ENCODE measurements around the gene LBHD2. TPM values are rescaled to one million over a fixed set of nuclear protein-coding genes. Genes with fewer than 3 reads are reported as not detected.

LBHD2 gene
- total and polyA plus RNA-seq, 9 donors: 0.09 TPM; not detected in 8

DNA sequence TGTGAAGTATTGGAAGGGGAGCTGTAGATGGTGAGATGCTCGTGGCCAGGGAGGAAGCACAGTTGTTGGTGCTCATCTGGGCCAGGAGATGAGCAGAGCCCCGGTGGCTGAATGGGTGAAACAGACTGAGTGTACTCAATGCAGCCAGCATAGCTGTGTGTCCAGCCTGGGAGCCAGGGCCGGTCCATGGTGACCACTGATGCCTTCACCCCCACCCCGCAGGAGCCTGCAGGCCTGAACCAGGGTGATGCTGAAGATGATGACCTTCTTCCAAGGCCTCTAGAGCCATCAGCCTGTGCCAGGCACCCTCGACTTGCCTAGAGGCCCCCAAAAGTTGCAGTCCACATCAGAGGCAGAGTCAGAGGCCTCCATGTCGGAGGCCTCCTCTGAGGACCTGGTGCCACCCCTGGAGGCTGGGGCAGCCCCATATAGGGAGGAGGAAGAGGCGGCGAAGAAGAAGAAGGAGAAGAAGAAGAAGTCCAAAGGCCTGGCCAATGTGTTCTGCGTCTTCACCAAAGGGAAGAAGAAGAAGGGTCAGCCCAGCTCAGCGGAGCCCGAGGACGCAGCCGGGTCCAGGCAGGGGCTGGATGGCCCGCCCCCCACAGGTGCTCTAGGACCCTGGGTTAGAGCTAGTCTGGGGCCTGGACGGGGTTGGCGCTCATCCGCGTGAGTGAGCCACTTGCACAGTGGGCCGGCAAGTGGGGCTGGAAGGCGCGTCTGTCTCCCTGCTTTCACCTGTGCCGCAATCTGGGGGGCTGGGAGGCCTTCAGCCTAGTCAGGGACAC, 42.3 kb downstream of the LBHD2 start:
- Histone ChIP-seq H3K36me3 (ENCODE audit: control insufficient read depth, insufficient read depth, low read length) (peaks cover 36% of the 10 kb centered on the region), H3K4me3 (ENCODE audit: low read length) (peak overlapping the region; percentile 19), H3K27me3 (ENCODE audit: control insufficient read depth, insufficient read depth, low read length) (peaks cover 34% of the 10 kb centered on the region), H3K9me3 (replicated peaks; ENCODE audit: control insufficient read depth, low read depth, low read length) (no peaks in the 10 kb centered on the region), H3K27ac (ENCODE audit: low read length) (no peak overlapping the region), H3K4me1 (ENCODE audit: control insufficient read depth, insufficient read depth, low read length) (peaks cover 88% of the 10 kb centered on the region)
- WGBS (ENCODE audit: insufficient coverage): 52% methylated on average over 22 of the region's 22 CpGs
- no peak for DNase-seq

DNA sequence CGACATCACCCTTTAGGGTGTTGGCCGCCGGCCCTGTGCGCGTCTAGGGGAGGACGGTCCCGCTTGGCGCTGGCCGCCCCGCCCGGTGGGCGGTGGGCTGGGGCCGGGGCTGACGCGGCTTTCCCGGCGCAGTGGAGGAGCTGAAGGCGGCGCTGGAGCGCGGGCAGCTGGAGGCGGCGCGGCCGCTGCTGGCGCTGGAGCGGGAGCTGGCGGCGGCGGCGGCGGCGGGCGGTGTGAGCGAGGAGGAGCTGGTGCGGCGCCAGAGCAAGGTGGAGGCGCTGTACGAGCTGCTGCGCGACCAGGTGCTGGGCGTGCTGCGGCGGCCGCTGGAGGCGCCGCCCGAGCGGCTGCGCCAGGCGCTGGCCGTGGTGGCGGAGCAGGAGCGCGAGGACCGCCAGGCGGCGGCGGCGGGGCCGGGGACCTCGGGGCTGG, 42.9 kb downstream of the LBHD2 start:
- Histone ChIP-seq H3K27ac (ENCODE audit: low read length) (no peak overlapping the region), H3K4me3 (ENCODE audit: low read length) (peak overlapping the region; percentile 19), H3K9me3 (replicated peaks; ENCODE audit: control insufficient read depth, low read depth, low read length) (no peaks in the 10 kb centered on the region), H3K4me1 (ENCODE audit: control insufficient read depth, insufficient read depth, low read length) (peaks cover 86% of the 10 kb centered on the region), H3K36me3 (ENCODE audit: control insufficient read depth, insufficient read depth, low read length) (peaks cover 42% of the 10 kb centered on the region), H3K27me3 (ENCODE audit: control insufficient read depth, insufficient read depth, low read length) (peaks cover 34% of the 10 kb centered on the region)
- DNase-seq: peak; percentile 66
- 10% methylated on average over 62 of the region's 62 CpGs for WGBS (ENCODE audit: insufficient coverage)

DNA sequence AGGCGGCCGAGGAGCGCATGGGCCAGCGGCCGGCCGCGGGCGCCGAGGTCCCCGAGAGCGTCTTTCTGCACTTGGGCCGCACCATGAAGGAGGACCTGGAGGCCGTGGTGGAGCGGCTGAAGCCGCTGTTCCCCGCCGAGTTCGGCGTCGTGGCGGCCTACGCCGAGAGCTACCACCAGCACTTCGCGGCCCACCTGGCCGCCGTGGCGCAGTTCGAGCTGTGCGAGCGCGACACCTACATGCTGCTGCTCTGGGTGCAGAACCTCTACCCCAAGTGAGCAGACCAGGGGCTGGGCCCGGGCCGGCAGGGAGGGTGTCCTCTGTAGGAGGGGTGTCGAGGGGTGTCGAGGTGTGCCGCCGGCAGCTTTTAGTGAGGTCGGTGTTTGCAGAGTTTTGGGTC, 43.3 kb downstream of the LBHD2 start:
- no peak for DNase-seq
- peaks cover 34% of the 10 kb centered on the region for H3K27me3 ChIP-seq (ENCODE audit: control insufficient read depth, insufficient read depth, low read length)
- H3K4me3 ChIP-seq (ENCODE audit: low read length): no peak overlapping the region
- H3K9me3 ChIP-seq (replicated peaks; ENCODE audit: control insufficient read depth, low read depth, low read length): no peaks in the 10 kb centered on the region
- peaks cover 81% of the 10 kb centered on the region for H3K4me1 ChIP-seq (ENCODE audit: control insufficient read depth, insufficient read depth, low read length)
- 33% methylated on average over 35 of the region's 39 CpGs for WGBS (ENCODE audit: insufficient coverage)
- peaks cover 46% of the 10 kb centered on the region for H3K36me3 ChIP-seq (ENCODE audit: control insufficient read depth, insufficient read depth, low read length)
- H3K27ac ChIP-seq (ENCODE audit: low read length): no peak overlapping the region

- Histone ChIP-seq H3K4me3 (ENCODE audit: low read length) (no peak overlapping the region), H3K36me3 (ENCODE audit: control insufficient read depth, insufficient read depth, low read length) (peaks cover 52% of the 10 kb centered on the region), H3K27me3 (ENCODE audit: control insufficient read depth, insufficient read depth, low read length) (peaks cover 31% of the 10 kb centered on the region), H3K9me3 (replicated peaks; ENCODE audit: control insufficient read depth, low read depth, low read length) (no peaks in the 10 kb centered on the region), H3K27ac (ENCODE audit: low read length) (no peak overlapping the region), H3K4me1 (ENCODE audit: control insufficient read depth, insufficient read depth, low read length) (peaks cover 75% of the 10 kb centered on the region)
- DNase-seq: no peak
- WGBS (ENCODE audit: insufficient coverage): 87% methylated on average over 16 of the region's 16 CpGs
Observed at GRCh38 chr14:103127861-103128598, 44.0 kb downstream of the LBHD2 start.

- H3K4me3 ChIP-seq (ENCODE audit: low read length): no peak overlapping the region
- no peak overlapping the region for H3K27ac ChIP-seq (ENCODE audit: low read length)
- H3K27me3 ChIP-seq (ENCODE audit: control insufficient read depth, insufficient read depth, low read length): peaks cover 29% of the 10 kb centered on the region
- no peaks in the 10 kb centered on the region for H3K9me3 ChIP-seq (replicated peaks; ENCODE audit: control insufficient read depth, low read depth, low read length)
- peaks cover 70% of the 10 kb centered on the region for H3K4me1 ChIP-seq (ENCODE audit: control insufficient read depth, insufficient read depth, low read length)
- peaks cover 60% of the 10 kb centered on the region for H3K36me3 ChIP-seq (ENCODE audit: control insufficient read depth, insufficient read depth, low read length)
- 81% methylated on average over 12 of the region's 13 CpGs for WGBS (ENCODE audit: insufficient coverage)
- DNase-seq: peak; percentile 5
Observed at GRCh38 chr14:103128631-103129300, 44.8 kb downstream of the LBHD2 start.

- Histone ChIP-seq H3K4me1 (ENCODE audit: control insufficient read depth, insufficient read depth, low read length) (peaks cover 63% of the 10 kb centered on the region), H3K27ac (ENCODE audit: low read length) (no peak overlapping the region), H3K36me3 (ENCODE audit: control insufficient read depth, insufficient read depth, low read length) (peaks cover 63% of the 10 kb centered on the region), H3K9me3 (replicated peaks; ENCODE audit: control insufficient read depth, low read depth, low read length) (no peaks in the 10 kb centered on the region), H3K4me3 (ENCODE audit: low read length) (no peak overlapping the region), H3K27me3 (ENCODE audit: control insufficient read depth, insufficient read depth, low read length) (peaks cover 25% of the 10 kb centered on the region)
- 87% methylated on average over 4 of the region's 12 CpGs for WGBS (ENCODE audit: insufficient coverage)
- DNase-seq: no peak
Observed at GRCh38 chr14:103129301-103130016, 45.4 kb downstream of the LBHD2 start.

DNA sequence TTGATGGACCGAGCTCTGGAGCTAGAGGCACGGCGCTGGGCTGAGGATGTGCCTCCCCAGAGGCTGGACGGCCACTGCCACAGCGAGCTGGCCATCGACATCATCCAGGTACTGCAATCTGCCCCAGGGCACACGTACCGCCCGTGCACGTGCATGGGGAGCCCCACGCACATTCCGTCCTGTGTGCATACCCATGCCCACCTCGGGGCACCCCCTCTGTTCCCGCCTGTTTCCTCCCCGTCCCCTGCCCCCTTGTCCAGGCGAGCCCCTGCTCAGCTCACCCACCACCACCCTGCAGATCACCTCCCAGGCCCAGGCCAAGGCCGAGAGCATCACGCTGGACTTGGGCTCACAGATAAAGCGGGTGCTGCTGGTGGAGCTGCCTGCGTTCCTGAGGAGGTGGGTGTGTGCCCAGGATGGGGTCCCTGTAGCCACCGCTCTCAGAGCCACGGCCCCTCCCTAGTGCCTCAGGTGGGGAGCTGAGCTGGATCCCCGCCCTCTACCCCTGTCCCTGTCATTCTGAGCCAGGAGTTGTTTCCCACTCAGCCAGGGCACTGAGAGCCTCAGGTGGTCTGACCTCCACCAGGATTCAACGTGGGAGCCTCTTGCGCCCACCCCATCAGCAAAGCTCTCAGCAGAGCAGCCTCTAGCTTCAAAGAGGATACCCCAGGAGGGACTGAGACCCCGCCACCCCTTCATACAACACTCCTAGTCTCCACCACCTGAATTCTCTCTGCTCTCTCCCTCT, 46.2 kb downstream of the LBHD2 start:
- peaks cover 56% of the 10 kb centered on the region for H3K4me1 ChIP-seq (ENCODE audit: control insufficient read depth, insufficient read depth, low read length)
- DNase-seq: no peak
- H3K27ac ChIP-seq (ENCODE audit: low read length): no peak overlapping the region
- peaks cover 18% of the 10 kb centered on the region for H3K27me3 ChIP-seq (ENCODE audit: control insufficient read depth, insufficient read depth, low read length)
- H3K4me3 ChIP-seq (ENCODE audit: low read length): no peak overlapping the region
- no peaks in the 10 kb centered on the region for H3K9me3 ChIP-seq (replicated peaks; ENCODE audit: control insufficient read depth, low read depth, low read length)
- peaks cover 69% of the 10 kb centered on the region for H3K36me3 ChIP-seq (ENCODE audit: control insufficient read depth, insufficient read depth, low read length)
- 80% methylated on average over 21 of the region's 26 CpGs for WGBS (ENCODE audit: insufficient coverage)

GRCh38 chr14:103130965-103131364, 47.0 kb downstream of the LBHD2 start:
- DNase-seq: peak; percentile 75
- Histone ChIP-seq H3K4me3 (ENCODE audit: low read length) (no peak overlapping the region), H3K4me1 (ENCODE audit: control insufficient read depth, insufficient read depth, low read length) (peaks cover 48% of the 10 kb centered on the region), H3K36me3 (ENCODE audit: control insufficient read depth, insufficient read depth, low read length) (peaks cover 72% of the 10 kb centered on the region), H3K27me3 (ENCODE audit: control insufficient read depth, insufficient read depth, low read length) (peaks cover 11% of the 10 kb centered on the region), H3K9me3 (replicated peaks; ENCODE audit: control insufficient read depth, low read depth, low read length) (no peaks in the 10 kb centered on the region), H3K27ac (ENCODE audit: low read length) (peak overlapping the region; percentile 35)
- WGBS (ENCODE audit: insufficient coverage): 32% methylated on average over 6 of the region's 8 CpGs

DNA sequence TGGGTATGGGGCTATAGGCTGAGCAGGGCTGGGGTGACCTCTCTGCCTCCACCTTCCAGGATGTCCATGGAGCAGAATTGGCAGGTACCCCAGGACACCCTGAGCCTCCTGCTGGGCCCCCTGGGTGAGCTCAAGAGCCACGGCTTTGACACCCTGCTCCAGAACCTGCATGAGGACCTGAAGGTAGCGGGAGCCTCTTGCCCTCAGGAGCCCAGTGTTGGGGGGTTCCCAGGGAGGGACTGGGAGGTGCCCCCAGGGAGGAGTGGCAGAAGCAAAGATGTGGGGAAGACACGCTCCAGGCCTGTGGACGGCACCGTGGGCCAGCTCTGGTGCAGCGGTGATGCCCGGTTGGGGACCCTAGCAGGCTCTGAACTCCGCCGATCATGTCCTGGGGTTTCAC, 47.6 kb downstream of the LBHD2 start:
- Histone ChIP-seq H3K36me3 (ENCODE audit: control insufficient read depth, insufficient read depth, low read length) (peaks cover 70% of the 10 kb centered on the region), H3K4me1 (ENCODE audit: control insufficient read depth, insufficient read depth, low read length) (peaks cover 42% of the 10 kb centered on the region)
- WGBS (ENCODE audit: insufficient coverage): 87% methylated on average over 8 of the region's 9 CpGs

More for the DNA sequence above, 47.6 kb downstream of the LBHD2 start:
- no peak overlapping the region for H3K27ac ChIP-seq (ENCODE audit: low read length)
- H3K4me3 ChIP-seq (ENCODE audit: low read length): no peak overlapping the region
- no peaks in the 10 kb centered on the region for H3K9me3 ChIP-seq (replicated peaks; ENCODE audit: control insufficient read depth, low read depth, low read length)
- no peak for DNase-seq
- H3K27me3 ChIP-seq (ENCODE audit: control insufficient read depth, insufficient read depth, low read length): peaks cover 8% of the 10 kb centered on the region
